Calu3 (cell line): Measurements from ENCODE around the gene NCAPH2. TPM values are rescaled to one million over a fixed set of nuclear protein-coding genes. Genes with fewer than 3 reads are reported as not detected.

ENCODE experiments used
- BruUV-seq: library from RNA; stranded (reverse); fragments of 400-500 nt; replicated peaks from 2 replicates; lab custom pipeline; 2021; lab: Mats Ljungman, UMichigan
- CTCF ChIA-PET: fragments of 300-600 bp; sonication (Branson Sonifier 250); formaldehyde crosslinking; loops from one replicate; lab custom pipeline; 2022; ENCODE audit warnings: antibody characterized with exemption; lab: Charles Lee
- DNase-seq: peaks from one replicate; pipeline ENCODE4 v3.0.0; 2022
- H3K27ac Mint-ChIP-seq: one replicate; pipeline ENCODE4 v1.8.0; 2022; ENCODE audit warnings: mixed read lengths; ENCODE audit not compliant: unreplicated experiment
- H3K27me3 Mint-ChIP-seq: one replicate; pipeline ENCODE4 v1.8.0; 2022; ENCODE audit warnings: mixed read lengths; ENCODE audit not compliant: unreplicated experiment
- H3K36me3 Mint-ChIP-seq: one replicate; pipeline ENCODE4 v1.8.0; 2022; ENCODE audit warnings: mild to moderate bottlenecking, moderate library complexity, mixed read lengths; ENCODE audit not compliant: insufficient read depth, unreplicated experiment
- H3K4me1 Mint-ChIP-seq: one replicate; pipeline ENCODE4 v1.8.0; 2022; ENCODE audit warnings: mild to moderate bottlenecking, low read depth, mixed read lengths; ENCODE audit not compliant: unreplicated experiment
- H3K4me3 Mint-ChIP-seq: one replicate; pipeline ENCODE4 v1.8.0; 2022; ENCODE audit warnings: mild to moderate bottlenecking, low read depth, moderate library complexity, mixed read lengths; ENCODE audit not compliant: unreplicated experiment
- H3K9me3 Mint-ChIP-seq: one replicate; pipeline ENCODE4 v1.8.0; 2022; ENCODE audit warnings: low read depth, mixed read lengths; ENCODE audit not compliant: unreplicated experiment
- intact Hi-C: fragments of 100-400 bp; cut with micrococcal nuclease; formaldehyde crosslinking; loops from one replicate; pipeline ENCODE4 v1.10.0; 2022; ENCODE audit not compliant: unreplicated experiment
- total RNA-seq: library from RNA; stranded (reverse); gene quantifications from 2 replicates; pipeline ENCODE4 v1.2.3, GENCODE V29; 2022
- TF ChIP-seq, protein P1 (sequence below): fragments of 200-600 bp; IDR thresholded peaks from one replicate; pipeline ENCODE4 v1.8.0; 2022; ENCODE audit warnings: antibody characterized with exemption; ENCODE audit not compliant: unreplicated experiment

Gene NCAPH2
- total RNA-seq, 1 experiment from 2014 or later = 92.0 TPM

GRCh38 chr22:50553310-50553709 lies 45.3 kb downstream of the NCAPH2 start:
- Mint-ChIP-seq H3K4me1 (no peaks in the 10 kb centered on the region), H3K27me3 (no peaks in the 10 kb centered on the region), H3K36me3 (no peaks in the 10 kb centered on the region), H3K27ac (no peak overlapping the region), H3K4me3 (no peak overlapping the region), H3K9me3 (no peaks in the 10 kb centered on the region)
- no TSS peak for BruUV-seq
- TF ChIP-seq, protein P1, sequence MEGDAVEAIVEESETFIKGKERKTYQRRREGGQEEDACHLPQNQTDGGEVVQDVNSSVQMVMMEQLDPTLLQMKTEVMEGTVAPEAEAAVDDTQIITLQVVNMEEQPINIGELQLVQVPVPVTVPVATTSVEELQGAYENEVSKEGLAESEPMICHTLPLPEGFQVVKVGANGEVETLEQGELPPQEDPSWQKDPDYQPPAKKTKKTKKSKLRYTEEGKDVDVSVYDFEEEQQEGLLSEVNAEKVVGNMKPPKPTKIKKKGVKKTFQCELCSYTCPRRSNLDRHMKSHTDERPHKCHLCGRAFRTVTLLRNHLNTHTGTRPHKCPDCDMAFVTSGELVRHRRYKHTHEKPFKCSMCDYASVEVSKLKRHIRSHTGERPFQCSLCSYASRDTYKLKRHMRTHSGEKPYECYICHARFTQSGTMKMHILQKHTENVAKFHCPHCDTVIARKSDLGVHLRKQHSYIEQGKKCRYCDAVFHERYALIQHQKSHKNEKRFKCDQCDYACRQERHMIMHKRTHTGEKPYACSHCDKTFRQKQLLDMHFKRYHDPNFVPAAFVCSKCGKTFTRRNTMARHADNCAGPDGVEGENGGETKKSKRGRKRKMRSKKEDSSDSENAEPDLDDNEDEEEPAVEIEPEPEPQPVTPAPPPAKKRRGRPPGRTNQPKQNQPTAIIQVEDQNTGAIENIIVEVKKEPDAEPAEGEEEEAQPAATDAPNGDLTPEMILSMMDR = no peak
- intact Hi-C loops = no loop called here
- no peak for DNase-seq
- CTCF ChIA-PET = no interaction called here

GRCh38 chr22:50556703-50557102 lies 48.7 kb downstream of the NCAPH2 start:
- CTCF ChIA-PET = no interaction called here
- Mint-ChIP-seq H3K4me1 (peaks cover 6% of the 10 kb centered on the region), H3K9me3 (no peaks in the 10 kb centered on the region), H3K36me3 (peaks cover 7% of the 10 kb centered on the region), H3K4me3 (no peak overlapping the region), H3K27me3 (no peaks in the 10 kb centered on the region), H3K27ac (no peak overlapping the region)
- no TSS peak for BruUV-seq
- intact Hi-C loops = no loop called here
- DNase-seq = no peak
- TF ChIP-seq, protein P1 = no peak

DNA sequence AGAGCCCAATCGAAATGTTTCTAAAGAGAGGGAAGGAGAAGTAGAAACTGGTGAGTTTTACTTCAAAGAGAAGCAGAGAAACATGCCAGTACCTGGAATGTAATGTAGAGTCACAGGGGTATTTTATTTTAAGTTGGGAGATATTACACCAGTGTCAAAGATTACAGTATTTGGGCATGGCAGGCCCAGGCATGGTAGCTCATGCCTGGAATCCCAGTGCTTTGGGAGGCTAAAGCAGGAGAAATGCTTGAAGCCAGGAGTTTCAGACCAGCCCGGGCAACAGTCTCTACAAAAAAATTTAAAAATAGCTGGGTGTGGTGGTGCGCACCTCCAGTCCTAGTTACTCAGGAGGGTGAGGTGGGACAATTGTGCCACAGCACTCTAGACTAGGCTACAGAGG lies 52.0 kb downstream of the NCAPH2 start:
- CTCF ChIA-PET = interaction anchor here (0.5 kb wide), 2 partner anchors 33 to 56 kb away, joined by 4 to 9 read pairs; no protein-coding TSS in a partner anchor
- Mint-ChIP-seq H3K27me3 (no peaks in the 10 kb centered on the region), H3K4me3 (no peak overlapping the region), H3K9me3 (no peaks in the 10 kb centered on the region), H3K27ac (no peak overlapping the region), H3K36me3 (peaks cover 22% of the 10 kb centered on the region), H3K4me1 (peaks cover 9% of the 10 kb centered on the region)
- intact Hi-C loops = no loop called here
- BruUV-seq = no TSS peak
- TF ChIP-seq, protein P1 = no peak
- DNase-seq = no peak

- CTCF ChIA-PET = no interaction called here
Measured at GRCh38 chr22:50561401-50562358, 53.7 kb downstream of the NCAPH2 start.

More at GRCh38 chr22:50561401-50562358, 53.7 kb downstream of the NCAPH2 start:
- H3K4me3 Mint-ChIP-seq = peak overlapping the region; percentile 56
- intact Hi-C loops = no loop called here
- TF ChIP-seq, protein P1 = no peak
- no TSS peak for BruUV-seq
- DNase-seq = no peak
- peaks cover 22% of the 10 kb centered on the region for H3K36me3 Mint-ChIP-seq
- H3K4me1 Mint-ChIP-seq = peaks cover 9% of the 10 kb centered on the region
- peak overlapping the region; percentile 75 for H3K27ac Mint-ChIP-seq
- H3K9me3 Mint-ChIP-seq = no peaks in the 10 kb centered on the region
- H3K27me3 Mint-ChIP-seq = no peaks in the 10 kb centered on the region
